ENCODE data around the gene TTC31.

TTC31 gene

GRCh38 chr2:74528600-74529356 is 45.9 kb downstream of the TTC31 start:
- TF ChIP-seq FOXP2 (optimal IDR thresholded peaks at IDR 0.05; ENCODE audit: borderline replicate concordance, extremely low read depth, extremely low read length, insufficient read depth) (no peak), SIN3A (IDR thresholded peaks at IDR 0.05; ENCODE audit: borderline replicate concordance, insufficient read depth, low read length) (no peak), POLR2AphosphoS5 (IDR thresholded peaks at IDR 0.05; ENCODE audit: low read depth, low read length) (no peak), TAF1 (IDR thresholded peaks at IDR 0.05; ENCODE audit: borderline replicate concordance, insufficient read depth, low read length) (no peak)
- TF ChIP-seq, protein P1, sequence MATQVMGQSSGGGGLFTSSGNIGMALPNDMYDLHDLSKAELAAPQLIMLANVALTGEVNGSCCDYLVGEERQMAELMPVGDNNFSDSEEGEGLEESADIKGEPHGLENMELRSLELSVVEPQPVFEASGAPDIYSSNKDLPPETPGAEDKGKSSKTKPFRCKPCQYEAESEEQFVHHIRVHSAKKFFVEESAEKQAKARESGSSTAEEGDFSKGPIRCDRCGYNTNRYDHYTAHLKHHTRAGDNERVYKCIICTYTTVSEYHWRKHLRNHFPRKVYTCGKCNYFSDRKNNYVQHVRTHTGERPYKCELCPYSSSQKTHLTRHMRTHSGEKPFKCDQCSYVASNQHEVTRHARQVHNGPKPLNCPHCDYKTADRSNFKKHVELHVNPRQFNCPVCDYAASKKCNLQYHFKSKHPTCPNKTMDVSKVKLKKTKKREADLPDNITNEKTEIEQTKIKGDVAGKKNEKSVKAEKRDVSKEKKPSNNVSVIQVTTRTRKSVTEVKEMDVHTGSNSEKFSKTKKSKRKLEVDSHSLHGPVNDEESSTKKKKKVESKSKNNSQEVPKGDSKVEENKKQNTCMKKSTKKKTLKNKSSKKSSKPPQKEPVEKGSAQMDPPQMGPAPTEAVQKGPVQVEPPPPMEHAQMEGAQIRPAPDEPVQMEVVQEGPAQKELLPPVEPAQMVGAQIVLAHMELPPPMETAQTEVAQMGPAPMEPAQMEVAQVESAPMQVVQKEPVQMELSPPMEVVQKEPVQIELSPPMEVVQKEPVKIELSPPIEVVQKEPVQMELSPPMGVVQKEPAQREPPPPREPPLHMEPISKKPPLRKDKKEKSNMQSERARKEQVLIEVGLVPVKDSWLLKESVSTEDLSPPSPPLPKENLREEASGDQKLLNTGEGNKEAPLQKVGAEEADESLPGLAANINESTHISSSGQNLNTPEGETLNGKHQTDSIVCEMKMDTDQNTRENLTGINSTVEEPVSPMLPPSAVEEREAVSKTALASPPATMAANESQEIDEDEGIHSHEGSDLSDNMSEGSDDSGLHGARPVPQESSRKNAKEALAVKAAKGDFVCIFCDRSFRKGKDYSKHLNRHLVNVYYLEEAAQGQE (IDR thresholded peaks at IDR 0.05; ENCODE audit: insufficient read depth in 1 of 2, low read depth in 2 of 2, low read length in 2 of 2) = no peak

DNA sequence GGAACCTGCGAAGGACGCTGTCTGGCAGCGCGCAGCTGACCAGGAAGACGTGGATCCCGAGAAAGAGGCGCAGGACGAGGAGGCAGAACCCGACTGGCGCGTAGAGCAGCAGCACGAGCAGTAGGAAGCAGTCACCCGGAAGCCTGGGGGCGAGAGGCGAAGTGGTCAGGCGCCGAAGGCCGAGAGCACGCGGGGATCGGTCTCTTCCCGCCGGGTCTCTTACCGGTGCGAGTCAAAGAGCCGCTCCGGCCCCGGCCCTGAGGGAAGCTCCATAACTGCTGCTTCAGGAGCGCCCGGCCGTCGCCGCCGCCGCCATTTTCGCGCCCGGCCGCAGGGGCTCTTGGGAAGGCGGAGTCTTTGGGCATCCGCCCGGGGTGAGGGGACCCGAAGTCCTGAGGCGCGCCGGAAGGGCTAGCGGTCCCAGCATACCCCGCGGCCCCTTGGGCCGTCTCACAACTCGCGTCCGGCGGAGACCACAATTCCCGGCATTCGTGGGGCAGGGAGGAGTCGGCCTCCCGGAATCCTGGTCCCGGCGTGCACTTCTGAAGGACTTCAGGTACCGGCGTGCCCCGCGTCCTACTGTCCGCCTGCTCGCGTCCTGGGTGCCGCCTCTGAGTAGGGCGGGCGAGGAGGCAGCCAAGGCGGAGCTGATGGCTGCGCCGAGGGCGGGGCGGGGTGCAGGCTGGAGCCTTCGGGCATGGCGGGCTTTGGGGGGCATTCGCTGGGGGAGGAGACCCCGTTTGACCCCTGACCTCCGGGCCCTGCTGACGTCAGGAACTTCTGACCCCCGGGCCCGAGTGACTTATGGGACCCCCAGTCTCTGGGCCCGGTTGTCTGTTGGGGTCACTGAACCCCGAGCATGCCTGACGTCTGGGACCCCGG is 46.7 kb downstream of the TTC31 start, which contains the start of the genes AUP1 and HTRA2:
Gene AUP1, minus strand, starts transcription at position 350 of the 882 bp plus-strand sequence. Its CDS starts 77 bp downstream, at position 273.
Gene HTRA2, plus strand, starts transcription at position 577 of the 882 bp plus-strand sequence. Its CDS starts 74 bp downstream, at position 651.
- TF ChIP-seq POLR2AphosphoS5 (IDR thresholded peaks at IDR 0.05; ENCODE audit: low read depth, low read length) (peak; percentile 96), FOXP2 (optimal IDR thresholded peaks at IDR 0.05; ENCODE audit: borderline replicate concordance, extremely low read depth, extremely low read length, insufficient read depth) (peak; percentile 69), TAF1 (IDR thresholded peaks at IDR 0.05; ENCODE audit: borderline replicate concordance, insufficient read depth, low read length) (peak; percentile 67; the same call in 1 of the 2 replicates), SIN3A (IDR thresholded peaks at IDR 0.05; ENCODE audit: borderline replicate concordance, insufficient read depth, low read length) (peak; percentile 38; the same call in 1 of the 2 replicates)
- TF ChIP-seq, protein P1 (IDR thresholded peaks at IDR 0.05; ENCODE audit: insufficient read depth in 1 of 2, low read depth in 2 of 2, low read length in 2 of 2) = 0 out of 4 replicates have a peak, but pooled peaks of 1 of the 2 experiments have one; percentile 10

- TF ChIP-seq SIN3A (IDR thresholded peaks at IDR 0.05; ENCODE audit: borderline replicate concordance, insufficient read depth, low read length) (peak; percentile 89; the same call in 1 of the 2 replicates), POLR2AphosphoS5 (IDR thresholded peaks at IDR 0.05; ENCODE audit: low read depth, low read length) (no peak)
Measured at GRCh38 chr2:74530239-74531187, 47.6 kb downstream of the TTC31 start.

GRCh38 chr2:74531666-74532065 is 48.8 kb downstream of the TTC31 start:
- TF ChIP-seq, protein P1 (IDR thresholded peaks at IDR 0.05; ENCODE audit: insufficient read depth in 1 of 2, low read depth in 2 of 2, low read length in 2 of 2) = no peak
- no peak for TF ChIP-seq TAF1 (IDR thresholded peaks at IDR 0.05; ENCODE audit: borderline replicate concordance, insufficient read depth, low read length)
- TF ChIP-seq FOXP2 (optimal IDR thresholded peaks at IDR 0.05; ENCODE audit: borderline replicate concordance, extremely low read depth, extremely low read length, insufficient read depth) = no peak
- TF ChIP-seq SIN3A (IDR thresholded peaks at IDR 0.05; ENCODE audit: borderline replicate concordance, insufficient read depth, low read length) = no peak

Measured in PFSK-1 (cell line).